K562 (cell line): ENCODE data around the gene NUTF2. TPM values are rescaled to one million over a fixed set of nuclear protein-coding genes. Genes with fewer than 3 reads are reported as not detected.

ENCODE experiments used
- CAMTA2 ChIP-seq: fragments of 250-450 bp; sonication (Bioruptor Pico); conservative IDR thresholded peaks from 2 replicates; pipeline ENCODE4 v1.5.1; 2022
- HNRNPLL ChIP-seq: fragments of 200-400 bp; formaldehyde crosslinking; IDR thresholded peaks from 2 replicates; pipeline ENCODE4 v1.6.1; 2017; ENCODE audit warnings: low read length, low read depth, mild to moderate bottlenecking; ENCODE audit not compliant: poor library complexity, severe bottlenecking
- HSF4 ChIP-seq: fragments of 250-450 bp; sonication (Bioruptor Pico); IDR thresholded peaks from 2 replicates; pipeline ENCODE4 v2.1.2; 2022; ENCODE audit warnings: mild to moderate bottlenecking, moderate library complexity, borderline replicate concordance
- KDM1A ChIP-seq, 2 experiments: fragments of 450-650 bp; IDR thresholded peaks; 2 replicates each; pipeline ENCODE4 v1.6.1; 2016; ENCODE audit warnings: mild to moderate bottlenecking in 2 of 2
- MYBL2 ChIP-seq, 2 experiments: fragments of 450-650 bp in 1 of 2; sonication (generic) in 1 of 2; formaldehyde crosslinking in 1 of 2; IDR thresholded peaks; 2 replicates each; pipeline versions ENCODE4 v1.6.1 to v1.8.1; 2017 to 2022; ENCODE audit warnings: borderline replicate concordance in 1 of 2, inconsistent platforms in 1 of 2, low read depth in 1 of 2, mild to moderate bottlenecking in 1 of 2, missing genetic modification reagents in 1 of 2, moderate library complexity in 1 of 2
- MYC ChIP-seq, 2 experiments: fragments of 250-450 bp in 1 of 2; sonication (Bioruptor Pico) in 1 of 2; IDR thresholded peaks; 2 replicates each; pipeline versions ENCODE4 v1.5.1 to v1.6.1; 2012 to 2021; ENCODE audit warnings: low read depth in 2 of 2, borderline replicate concordance in 1 of 2, improper control_type of control experiment in 1 of 2, low read length in 1 of 2, mild to moderate bottlenecking in 1 of 2, moderate library complexity in 1 of 2
- PTTG1 ChIP-seq: fragments of 450-650 bp; IDR thresholded peaks from 2 replicates; pipeline ENCODE4 v1.6.1; 2016; ENCODE audit warnings: low read depth, mild to moderate bottlenecking, missing genetic modification characterization, missing compliant biosample characterization
- ZNF121 ChIP-seq: sonication (generic); formaldehyde crosslinking; conservative IDR thresholded peaks from 2 replicates; pipeline ENCODE4 v1.8.0; 2022; ENCODE audit warnings: missing genetic modification reagents
- ZNF184 ChIP-seq: sonication (generic); formaldehyde crosslinking; IDR thresholded peaks from 2 replicates; pipeline ENCODE4 v1.5.0; 2020; ENCODE audit warnings: missing genetic modification reagents
- polyA plus RNA-seq, 8 experiments: library from polyadenylated mRNA; depleted of rRNA in 4 of 8; stranded (reverse) in 5 of 8; unstranded in 3 of 8; fragments of >200 nt; fragmentation: Nextera tagmentation in 2 of 8; fragmentation: Illumina TruSeq in 1 of 8; extraction: Ambion mirVana in 2 of 8; extraction: Trizol in 1 of 8; gene quantifications; 2 replicates each; pipeline versions ENCODE4 v1.2.1 to v1.2.3, GENCODE V29; 2011 to 2014; ENCODE audit warnings: inconsistent platforms in 1 of 8, missing spikeins in 1 of 8
- total RNA-seq, 7 experiments: library from RNA; depleted of rRNA in 6 of 7; stranded (reverse); fragments of >200 nt in 6 of 7; fragmentation: Illumina TruSeq in 2 of 7; extraction: Trizol in 2 of 7; gene quantifications; 2 replicates each; pipeline versions ENCODE4 v1.2.1 to v1.2.3, GENCODE V29; 2011 to 2021; ENCODE audit warnings: low replicate concordance in 1 of 7
- TF ChIP-seq, protein P1 (sequence below): IDR thresholded peaks from 3 replicates; pipeline ENCODE4 v1.6.1; 2011; ENCODE audit warnings: borderline replicate concordance, mild to moderate bottlenecking, moderate library complexity; ENCODE audit not compliant: insufficient read length; ENCODE audit errors: extremely low read depth
- TF ChIP-seq, protein P2 (sequence below): fragments of 250-450 bp; sonication (Bioruptor Pico); IDR thresholded peaks from 2 replicates; pipeline ENCODE4 v1.5.0; 2021; ENCODE audit warnings: mild to moderate bottlenecking, borderline replicate concordance
- TF ChIP-seq, protein P3 (sequence below), 2 experiments: fragments of 150-350 bp in 1 of 2; IDR thresholded peaks; 2 replicates each; pipeline ENCODE4 v1.6.1; 2012 to 2016; ENCODE audit warnings: low read depth in 2 of 2, low read length in 2 of 2, mild to moderate bottlenecking in 1 of 2, moderate library complexity in 1 of 2
- TF ChIP-seq, protein P4 (sequence below): fragments of 450-650 bp; IDR thresholded peaks from 2 replicates; pipeline ENCODE4 v1.7.1; 2018; ENCODE audit warnings: mild to moderate bottlenecking, low read depth; ENCODE audit not compliant: partially characterized antibody

Gene NUTF2
- total and polyA plus RNA-seq, 9 of the 15 experiments (the other 6 are each of a cell fraction or from before 2014, with no cell fraction given): 106 to 248 (median 147) TPM

DNA sequence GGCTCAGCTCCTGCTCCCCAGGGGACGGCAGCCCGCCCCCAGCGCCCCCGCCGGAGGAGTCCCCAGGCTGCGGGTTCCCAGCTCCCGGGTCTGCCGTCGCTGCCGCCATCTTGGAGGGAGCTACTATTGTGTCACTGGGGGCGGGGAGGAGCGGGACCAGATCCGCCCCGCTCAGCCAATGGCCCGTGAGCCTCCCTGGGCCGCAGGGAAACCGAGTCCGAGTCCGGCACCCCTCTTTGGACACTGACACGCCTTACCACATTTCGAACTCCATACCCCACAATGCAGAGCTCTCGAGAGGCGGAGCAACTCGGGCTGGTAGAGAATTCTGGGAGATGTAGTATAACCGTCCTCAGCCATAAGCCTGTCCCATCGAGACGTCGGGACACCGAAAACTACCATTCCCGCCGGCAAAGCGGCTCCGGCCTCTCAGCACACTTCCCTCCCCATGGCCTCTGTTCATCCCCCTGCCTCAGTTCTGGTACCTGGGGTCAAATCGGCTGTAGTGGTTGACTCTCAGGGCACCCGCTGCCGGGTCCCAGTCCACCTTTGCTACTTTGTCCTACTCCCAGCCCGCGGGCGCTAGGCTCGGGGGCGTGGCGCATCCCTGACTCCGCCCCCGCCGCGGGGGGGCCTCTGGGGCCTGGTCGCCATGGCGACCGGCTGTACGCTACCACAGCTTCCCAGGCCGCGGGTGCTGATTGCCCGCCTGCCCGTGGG is 40.1 kb upstream of the NUTF2 start, which contains the start of the genes RANBP10 and TSNAXIP1 (continued):
- TF ChIP-seq, protein P1, sequence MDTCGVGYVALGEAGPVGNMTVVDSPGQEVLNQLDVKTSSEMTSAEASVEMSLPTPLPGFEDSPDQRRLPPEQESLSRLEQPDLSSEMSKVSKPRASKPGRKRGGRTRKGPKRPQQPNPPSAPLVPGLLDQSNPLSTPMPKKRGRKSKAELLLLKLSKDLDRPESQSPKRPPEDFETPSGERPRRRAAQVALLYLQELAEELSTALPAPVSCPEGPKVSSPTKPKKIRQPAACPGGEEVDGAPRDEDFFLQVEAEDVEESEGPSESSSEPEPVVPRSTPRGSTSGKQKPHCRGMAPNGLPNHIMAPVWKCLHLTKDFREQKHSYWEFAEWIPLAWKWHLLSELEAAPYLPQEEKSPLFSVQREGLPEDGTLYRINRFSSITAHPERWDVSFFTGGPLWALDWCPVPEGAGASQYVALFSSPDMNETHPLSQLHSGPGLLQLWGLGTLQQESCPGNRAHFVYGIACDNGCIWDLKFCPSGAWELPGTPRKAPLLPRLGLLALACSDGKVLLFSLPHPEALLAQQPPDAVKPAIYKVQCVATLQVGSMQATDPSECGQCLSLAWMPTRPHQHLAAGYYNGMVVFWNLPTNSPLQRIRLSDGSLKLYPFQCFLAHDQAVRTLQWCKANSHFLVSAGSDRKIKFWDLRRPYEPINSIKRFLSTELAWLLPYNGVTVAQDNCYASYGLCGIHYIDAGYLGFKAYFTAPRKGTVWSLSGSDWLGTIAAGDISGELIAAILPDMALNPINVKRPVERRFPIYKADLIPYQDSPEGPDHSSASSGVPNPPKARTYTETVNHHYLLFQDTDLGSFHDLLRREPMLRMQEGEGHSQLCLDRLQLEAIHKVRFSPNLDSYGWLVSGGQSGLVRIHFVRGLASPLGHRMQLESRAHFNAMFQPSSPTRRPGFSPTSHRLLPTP: no peak
- TF ChIP-seq MYBL2 (IDR thresholded peaks at IDR 0.05; ENCODE audit: low read depth): no peak
- no peak for TF ChIP-seq MYBL2 (CRISPR knock-in tag; IDR thresholded peaks at IDR 0.05; ENCODE audit: borderline replicate concordance)
- TF ChIP-seq MYC (IDR thresholded peaks at IDR 0.05; ENCODE audit: low read depth, low read length): 0 out of 2 replicates have a peak, but pooled peaks have one; percentile 16
- TF ChIP-seq MYC (CRISPR knock-in tag; IDR thresholded peaks at IDR 0.05; ENCODE audit: borderline replicate concordance, low read depth): no peak
- peak; percentile 16 for TF ChIP-seq HNRNPLL
- TF ChIP-seq, protein P2, sequence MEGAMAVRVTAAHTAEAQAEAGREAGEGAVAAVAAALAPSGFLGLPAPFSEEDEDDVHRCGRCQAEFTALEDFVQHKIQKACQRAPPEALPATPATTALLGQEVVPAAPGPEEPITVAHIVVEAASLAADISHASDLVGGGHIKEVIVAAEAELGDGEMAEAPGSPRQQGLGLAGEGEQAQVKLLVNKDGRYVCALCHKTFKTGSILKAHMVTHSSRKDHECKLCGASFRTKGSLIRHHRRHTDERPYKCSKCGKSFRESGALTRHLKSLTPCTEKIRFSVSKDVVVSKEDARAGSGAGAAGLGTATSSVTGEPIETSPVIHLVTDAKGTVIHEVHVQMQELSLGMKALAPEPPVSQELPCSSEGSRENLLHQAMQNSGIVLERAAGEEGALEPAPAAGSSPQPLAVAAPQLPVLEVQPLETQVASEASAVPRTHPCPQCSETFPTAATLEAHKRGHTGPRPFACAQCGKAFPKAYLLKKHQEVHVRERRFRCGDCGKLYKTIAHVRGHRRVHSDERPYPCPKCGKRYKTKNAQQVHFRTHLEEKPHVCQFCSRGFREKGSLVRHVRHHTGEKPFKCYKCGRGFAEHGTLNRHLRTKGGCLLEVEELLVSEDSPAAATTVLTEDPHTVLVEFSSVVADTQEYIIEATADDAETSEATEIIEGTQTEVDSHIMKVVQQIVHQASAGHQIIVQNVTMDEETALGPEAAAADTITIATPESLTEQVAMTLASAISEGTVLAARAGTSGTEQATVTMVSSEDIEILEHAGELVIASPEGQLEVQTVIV (CRISPR knock-in tag): no peak
- TF ChIP-seq PTTG1 (tag): 0 out of 2 replicates have a peak, but pooled peaks have one; percentile 45
- no peak for TF ChIP-seq ZNF121 (CRISPR knock-in tag)
- TF ChIP-seq ZNF184 (CRISPR knock-in tag): no peak
- TF ChIP-seq, protein P3, sequence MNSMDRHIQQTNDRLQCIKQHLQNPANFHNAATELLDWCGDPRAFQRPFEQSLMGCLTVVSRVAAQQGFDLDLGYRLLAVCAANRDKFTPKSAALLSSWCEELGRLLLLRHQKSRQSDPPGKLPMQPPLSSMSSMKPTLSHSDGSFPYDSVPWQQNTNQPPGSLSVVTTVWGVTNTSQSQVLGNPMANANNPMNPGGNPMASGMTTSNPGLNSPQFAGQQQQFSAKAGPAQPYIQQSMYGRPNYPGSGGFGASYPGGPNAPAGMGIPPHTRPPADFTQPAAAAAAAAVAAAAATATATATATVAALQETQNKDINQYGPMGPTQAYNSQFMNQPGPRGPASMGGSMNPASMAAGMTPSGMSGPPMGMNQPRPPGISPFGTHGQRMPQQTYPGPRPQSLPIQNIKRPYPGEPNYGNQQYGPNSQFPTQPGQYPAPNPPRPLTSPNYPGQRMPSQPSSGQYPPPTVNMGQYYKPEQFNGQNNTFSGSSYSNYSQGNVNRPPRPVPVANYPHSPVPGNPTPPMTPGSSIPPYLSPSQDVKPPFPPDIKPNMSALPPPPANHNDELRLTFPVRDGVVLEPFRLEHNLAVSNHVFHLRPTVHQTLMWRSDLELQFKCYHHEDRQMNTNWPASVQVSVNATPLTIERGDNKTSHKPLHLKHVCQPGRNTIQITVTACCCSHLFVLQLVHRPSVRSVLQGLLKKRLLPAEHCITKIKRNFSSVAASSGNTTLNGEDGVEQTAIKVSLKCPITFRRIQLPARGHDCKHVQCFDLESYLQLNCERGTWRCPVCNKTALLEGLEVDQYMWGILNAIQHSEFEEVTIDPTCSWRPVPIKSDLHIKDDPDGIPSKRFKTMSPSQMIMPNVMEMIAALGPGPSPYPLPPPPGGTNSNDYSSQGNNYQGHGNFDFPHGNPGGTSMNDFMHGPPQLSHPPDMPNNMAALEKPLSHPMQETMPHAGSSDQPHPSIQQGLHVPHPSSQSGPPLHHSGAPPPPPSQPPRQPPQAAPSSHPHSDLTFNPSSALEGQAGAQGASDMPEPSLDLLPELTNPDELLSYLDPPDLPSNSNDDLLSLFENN (IDR thresholded peaks at IDR 0.05; ENCODE audit: low read depth in 2 of 2, low read length in 2 of 2): peak in 1 of 2 experiments; percentile 58; a peak in 1 of 4 replicates
- TF ChIP-seq HSF4 (CRISPR knock-in tag): no peak
- no peak for TF ChIP-seq KDM1A (IDR thresholded peaks at IDR 0.05)
- TF ChIP-seq, protein P4, sequence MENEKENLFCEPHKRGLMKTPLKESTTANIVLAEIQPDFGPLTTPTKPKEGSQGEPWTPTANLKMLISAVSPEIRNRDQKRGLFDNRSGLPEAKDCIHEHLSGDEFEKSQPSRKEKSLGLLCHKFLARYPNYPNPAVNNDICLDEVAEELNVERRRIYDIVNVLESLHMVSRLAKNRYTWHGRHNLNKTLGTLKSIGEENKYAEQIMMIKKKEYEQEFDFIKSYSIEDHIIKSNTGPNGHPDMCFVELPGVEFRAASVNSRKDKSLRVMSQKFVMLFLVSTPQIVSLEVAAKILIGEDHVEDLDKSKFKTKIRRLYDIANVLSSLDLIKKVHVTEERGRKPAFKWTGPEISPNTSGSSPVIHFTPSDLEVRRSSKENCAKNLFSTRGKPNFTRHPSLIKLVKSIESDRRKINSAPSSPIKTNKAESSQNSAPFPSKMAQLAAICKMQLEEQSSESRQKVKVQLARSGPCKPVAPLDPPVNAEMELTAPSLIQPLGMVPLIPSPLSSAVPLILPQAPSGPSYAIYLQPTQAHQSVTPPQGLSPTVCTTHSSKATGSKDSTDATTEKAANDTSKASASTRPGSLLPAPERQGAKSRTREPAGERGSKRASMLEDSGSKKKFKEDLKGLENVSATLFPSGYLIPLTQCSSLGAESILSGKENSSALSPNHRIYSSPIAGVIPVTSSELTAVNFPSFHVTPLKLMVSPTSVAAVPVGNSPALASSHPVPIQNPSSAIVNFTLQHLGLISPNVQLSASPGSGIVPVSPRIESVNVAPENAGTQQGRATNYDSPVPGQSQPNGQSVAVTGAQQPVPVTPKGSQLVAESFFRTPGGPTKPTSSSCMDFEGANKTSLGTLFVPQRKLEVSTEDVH: no peak
- TF ChIP-seq CAMTA2 (CRISPR knock-in tag): no peak
